HepG2 (cell line): ENCODE data around the gene MLYCD. TPM values are rescaled to one million over a fixed set of nuclear protein-coding genes. Genes with fewer than 3 reads are reported as not detected.

ENCODE experiments used
- ATAC-seq: fragments of 200-7000 bp; cut with Tn5 transposase; 3 replicates; pipeline ENCODE4 v1.9.1; 2020; ENCODE audit warnings: mild to moderate bottlenecking, moderate library complexity
- BruUV-seq: library from RNA; stranded (reverse); fragments of 400-500 nt; replicated peaks from 2 replicates; lab custom pipeline; 2021; lab: Mats Ljungman, UMichigan
- CTCF ChIA-PET: fragments of 300-600 bp; formaldehyde crosslinking; extraction: SDS; loops from one replicate; lab custom pipeline; 2021; ENCODE audit warnings: low total read pairs, inconsistent platforms, low intra/inter-chr PET ratio; lab: Yijun Ruan, JAX
- POLR2A ChIA-PET: fragments of 350-600 bp; sonication (Branson Sonifier 250); formaldehyde crosslinking; loops from one replicate; lab custom pipeline; 2020; ENCODE audit warnings: antibody characterized with exemption, inconsistent platforms; lab: Yijun Ruan, JAX
- DNase-seq: peaks from one replicate; pipeline ENCODE4 v3.0.0-alpha.2; 2015; ENCODE audit warnings: low spot score
- FAIRE-seq: peaks from 3 replicates; lab custom pipeline; 2011; peaks lifted over from hg19 to GRCh38; lab: Jason Lieb, UNC
- H2AFZ ChIP-seq: one replicate; pipeline ENCODE4 v1.6.1; 2011; ENCODE audit warnings: low read length, inconsistent platforms
- H3K27ac ChIP-seq: fragments of 300-600 bp; 3 replicates; pipeline ENCODE4 v1.8.0; 2011; ENCODE audit warnings: mixed run types, mild to moderate bottlenecking, mixed read lengths, low read length, inconsistent platforms; ENCODE audit not compliant: insufficient read depth; ENCODE audit errors: extremely low read length
- H3K27me3 ChIP-seq, 2 experiments: fragments of 200-600 bp in 1 of 2; 2 replicates in 1 of 2; 3 replicates in 1 of 2; pipeline versions ENCODE4 v1.6.0 to v1.8.0; 2011; ENCODE audit warnings: low read length in 2 of 2, mild to moderate bottlenecking in 2 of 2, moderate library complexity in 2 of 2, inconsistent platforms in 1 of 2; ENCODE audit not compliant: insufficient read depth in 2 of 2, control insufficient read depth in 1 of 2
- H3K36me3 ChIP-seq, 2 experiments: fragments of 200-600 bp in 1 of 2; replicated peaks in 1 of 2; 2 replicates in 1 of 2; 3 replicates in 1 of 2; pipeline versions ENCODE4 v1.5.1 to v1.8.0; 2011; ENCODE audit warnings: low read length in 2 of 2, inconsistent platforms in 1 of 2; ENCODE audit not compliant: insufficient read depth in 2 of 2, control insufficient read depth in 1 of 2
- H3K4me1 ChIP-seq: 2 replicates; pipeline ENCODE4 v1.5.1; 2012; ENCODE audit warnings: low read length, inconsistent platforms; ENCODE audit not compliant: insufficient read depth
- H3K4me2 ChIP-seq: 2 replicates; pipeline ENCODE4 v1.6.0; 2011; ENCODE audit warnings: low read depth, low read length, inconsistent platforms
- H3K4me3 ChIP-seq, 3 experiments: fragments of 200-600 bp in 1 of 3; sonication (generic), shearing (Covaris generic) in 1 of 3; replicated peaks in 1 of 3; 2 replicates each; pipeline ENCODE4 v1.5.1; 2011 to 2016; ENCODE audit warnings: low read length in 3 of 3, inconsistent platforms in 2 of 3, low read depth in 2 of 3, mild to moderate bottlenecking in 2 of 3, control low read depth in 1 of 3, mixed read lengths in 1 of 3; ENCODE audit not compliant: insufficient read depth in 1 of 3
- H3K79me2 ChIP-seq: one replicate; pipeline ENCODE4 v1.6.1; 2011; ENCODE audit warnings: low read length, inconsistent platforms; ENCODE audit not compliant: insufficient read depth
- H3K9ac ChIP-seq: 2 replicates; pipeline ENCODE4 v1.6.0; 2011; ENCODE audit warnings: mild to moderate bottlenecking, low read depth, low read length, inconsistent platforms; ENCODE audit not compliant: insufficient read depth
- H3K9me3 ChIP-seq: 2 replicates; pipeline ENCODE4 v1.5.1; 2012; ENCODE audit warnings: mild to moderate bottlenecking, low read length
- H4K20me1 ChIP-seq: 2 replicates; pipeline ENCODE4 v1.6.0; 2011; ENCODE audit warnings: inconsistent platforms, mild to moderate bottlenecking, low read length, moderate library complexity; ENCODE audit not compliant: insufficient read depth
- ARID2 ChIP-seq: sonication (generic); formaldehyde crosslinking; IDR thresholded peaks from 2 replicates; pipeline ENCODE4 v1.8.1; 2022; ENCODE audit warnings: mild to moderate bottlenecking, missing genetic modification reagents, borderline replicate concordance
- ASH2L ChIP-seq: fragments of 300-600, 200-600 bp; sonication (generic); IDR thresholded peaks from 2 replicates; pipeline ENCODE4 v1.7.0; 2017; ENCODE audit warnings: low read depth, mild to moderate bottlenecking, moderate library complexity, mixed read lengths, low read length; ENCODE audit not compliant: insufficient read length
- E2F5 ChIP-seq: sonication (generic); formaldehyde crosslinking; conservative IDR thresholded peaks from 2 replicates; pipeline ENCODE4 v1.4.0; 2020; ENCODE audit warnings: missing genetic modification reagents
- KAT2B ChIP-seq: fragments of 150-350 bp; IDR thresholded peaks from 2 replicates; pipeline ENCODE4 v1.6.1; 2014; ENCODE audit warnings: low read depth, low read length, borderline replicate concordance
- MTA3 ChIP-seq: sonication (generic); formaldehyde crosslinking; IDR thresholded peaks from 2 replicates; pipeline ENCODE4 v1.4.0; 2020; ENCODE audit warnings: missing genetic modification reagents
- RNF219 ChIP-seq: sonication (generic); formaldehyde crosslinking; IDR thresholded peaks from 2 replicates; pipeline ENCODE4 v1.5.0; 2020; ENCODE audit warnings: mild to moderate bottlenecking, missing genetic modification reagents
- SAFB2 ChIP-seq: sonication (generic); formaldehyde crosslinking; IDR thresholded peaks from 2 replicates; pipeline ENCODE4 v1.5.1; 2020; ENCODE audit warnings: missing genetic modification reagents, low read depth, mild to moderate bottlenecking, borderline replicate concordance
- SP4 ChIP-seq: sonication (generic); formaldehyde crosslinking; IDR thresholded peaks from 2 replicates; pipeline ENCODE4 v1.8.1; 2023; ENCODE audit warnings: mild to moderate bottlenecking, missing genetic modification reagents
- ZBED4 ChIP-seq: sonication (generic); formaldehyde crosslinking; IDR thresholded peaks from 2 replicates; pipeline ENCODE4 v1.4.0; 2020; ENCODE audit warnings: missing genetic modification reagents, borderline replicate concordance
- ZFP36L2 ChIP-seq: sonication (generic); formaldehyde crosslinking; IDR thresholded peaks from 2 replicates; pipeline ENCODE4 v1.4.0; 2020; ENCODE audit warnings: missing genetic modification reagents
- ZIK1 ChIP-seq: sonication (generic); formaldehyde crosslinking; IDR thresholded peaks from 2 replicates; pipeline ENCODE4 v1.5.0; 2020; ENCODE audit warnings: mild to moderate bottlenecking, low read depth, missing genetic modification reagents, borderline replicate concordance
- ZNF275 ChIP-seq: sonication (generic); formaldehyde crosslinking; IDR thresholded peaks from 2 replicates; pipeline ENCODE4 v1.8.0; 2022; ENCODE audit warnings: missing genetic modification reagents, mild to moderate bottlenecking, inconsistent platforms, borderline replicate concordance
- ZNF350 ChIP-seq: sonication (generic); formaldehyde crosslinking; IDR thresholded peaks from 2 replicates; pipeline ENCODE4 v1.4.0; 2020; ENCODE audit warnings: mild to moderate bottlenecking, low read depth, missing genetic modification reagents, borderline replicate concordance
- ZNF83 ChIP-seq: sonication (generic); formaldehyde crosslinking; IDR thresholded peaks from 2 replicates; pipeline ENCODE4 v1.4.0; 2020; ENCODE audit warnings: missing genetic modification reagents, mild to moderate bottlenecking, borderline replicate concordance
- WGBS: methylation state at CpG from one replicate; pipeline ENCODE4 v1.1.6; 2017; ENCODE audit warnings: low lambda C conversion rate; 5-methylcytosine and 5-hydroxymethylcytosine counted together
- in situ Hi-C: cut with HindIII; loops from 2 replicates; pipeline ENCODE4 v1.10.0; 2017; ENCODE audit warnings: low pct_unique_long_range_greater_than_20kb; ENCODE audit not compliant: extremely low pct_ligation_motif_present
- intact Hi-C: fragments of 100-400 bp; cut with micrococcal nuclease; formaldehyde crosslinking; loops from one replicate; pipeline ENCODE4 v1.10.0; 2022; ENCODE audit not compliant: unreplicated experiment
- polyA plus RNA-seq, 8 experiments: library from polyadenylated mRNA; depleted of rRNA in 3 of 8; stranded (reverse) in 7 of 8; unstranded in 1 of 8; fragments of >200 nt; fragmentation: Illumina TruSeq in 4 of 8; extraction: Trizol in 4 of 8; gene quantifications; 2 replicates each; pipeline versions ENCODE4 v1.2.1 to v1.2.3, GENCODE V29; 2011 to 2016; ENCODE audit warnings: low read depth in 4 of 8, missing spikeins in 1 of 8, mixed read lengths in 1 of 8; ENCODE audit not compliant: insufficient read depth in 1 of 8
- total RNA-seq, 5 experiments: library from RNA; depleted of rRNA; stranded (reverse); fragments of >200 nt; fragmentation: Illumina TruSeq; extraction: Trizol; gene quantifications; 2 replicates each; pipeline ENCODE4 v1.2.3, GENCODE V29; 2016; ENCODE audit warnings: low read depth in 1 of 5

MLYCD gene
- total and polyA plus RNA-seq, 2 of the 13 experiments (the other 11 are each of a cell fraction or from before 2014, with no cell fraction given) = 1.8 to 4.0 TPM

- TF ChIP-seq RNF219 = no peak
- TF ChIP-seq ZNF275 (CRISPR knock-in tag) = no peak
Measured at GRCh38 chr16:83915081-83915480, 16.2 kb downstream of the MLYCD start (continued).

DNA sequence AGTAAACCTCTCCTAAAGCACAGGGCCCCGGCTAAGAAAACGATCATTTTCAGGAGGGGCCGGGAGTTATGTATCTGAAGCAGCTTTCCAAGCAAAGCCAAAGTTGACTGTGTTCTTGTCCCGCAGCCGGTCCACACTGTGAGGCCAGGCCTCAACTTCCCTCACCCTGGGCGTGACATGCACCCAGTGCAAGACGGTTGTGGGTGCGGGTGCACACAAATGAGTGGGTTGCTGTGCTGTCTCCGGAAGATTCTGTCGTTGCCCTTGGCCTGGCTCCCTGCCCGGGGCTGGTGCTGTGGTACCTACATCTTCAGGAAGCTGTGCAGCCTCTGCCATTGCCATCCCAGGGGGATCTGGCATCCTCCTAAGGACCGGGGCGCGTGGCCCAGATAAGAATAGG is 16.6 kb downstream of the MLYCD start:
- no peak overlapping the region for H3K27ac ChIP-seq
- WGBS = 96% methylated on average over 11 of the region's 14 CpGs
- H3K27me3 ChIP-seq = no peaks in the 10 kb centered on the region
- intact Hi-C loops = no loop called here
- in situ Hi-C loops = no loop called here
- BruUV-seq = no TSS peak
- no peak overlapping the region for H3K4me2 ChIP-seq
- no peaks in the 10 kb centered on the region for H3K9me3 ChIP-seq
- no peak overlapping the region for H3K9ac ChIP-seq
- POLR2A ChIA-PET = no interaction called here
- no peak overlapping the region for H3K4me3 ChIP-seq
- FAIRE-seq = no peak
- no peaks in the 10 kb centered on the region for H3K79me2 ChIP-seq
- no peak for ATAC-seq
- no peaks in the 10 kb centered on the region; the same call in 1 of the 2 replicates for H4K20me1 ChIP-seq
- H2AFZ ChIP-seq = no peak overlapping the region
- CTCF ChIA-PET = no interaction called here
- H3K36me3 ChIP-seq = peaks cover 24 to 41% of the 10 kb centered on the region in 2 experiments
- DNase-seq = no peak
- no peaks in the 10 kb centered on the region for H3K4me1 ChIP-seq
- TF ChIP-seq E2F5 = no peak
- TF ChIP-seq ZBED4 (CRISPR knock-in tag) = no peak
- TF ChIP-seq KAT2B = no peak
- TF ChIP-seq ASH2L = no peak
- no peak for TF ChIP-seq SP4 (CRISPR knock-in tag)
- no peak for TF ChIP-seq ZFP36L2 (CRISPR knock-in tag)
- TF ChIP-seq ZNF83 (CRISPR knock-in tag) = no peak
- TF ChIP-seq SAFB2 (CRISPR knock-in tag) = no peak
- no peak for TF ChIP-seq ZNF350 (CRISPR knock-in tag)
- no peak for TF ChIP-seq ARID2 (CRISPR knock-in tag)
- no peak for TF ChIP-seq MTA3
- no peak for TF ChIP-seq ZIK1
